GM12878 (cell line): Measurements from ENCODE around the gene MRPL2. TPM values are rescaled to one million over a fixed set of nuclear protein-coding genes. Genes with fewer than 3 reads are reported as not detected.

Source experiments
- ATAC-seq: fragments of 200-7000 bp; cut with Tn5 transposase; 3 replicates; pipeline ENCODE4 v1.9.1; 2020; ENCODE audit warnings: mild to moderate bottlenecking, moderate library complexity
- BruUV-seq: library from RNA; stranded (reverse); fragments of 400-500 nt; replicated peaks from 2 replicates; lab custom pipeline; 2021; lab: Mats Ljungman, UMichigan
- CTCF ChIA-PET: fragments of 300-600 bp; sonication (Branson Sonifier 250); formaldehyde crosslinking; extraction: SDS; loops from one replicate; lab custom pipeline; 2021; ENCODE audit warnings: inconsistent platforms; lab: Yijun Ruan, JAX
- POLR2A ChIA-PET: fragments of 350-600 bp; formaldehyde crosslinking; extraction: SDS; loops from one replicate; lab custom pipeline; 2021; ENCODE audit warnings: inconsistent platforms; lab: Charles Lee
- RAD21 ChIA-PET: fragments of 300-600 bp; sonication (Branson Sonifier 250); formaldehyde crosslinking; loops from one replicate; lab custom pipeline; 2023; ENCODE audit warnings: antibody characterized with exemption; ENCODE audit not compliant: unreplicated experiment; lab: Charles Lee
- SMC1A ChIA-PET: fragments of 300-600 bp; sonication (Branson Sonifier 250); formaldehyde crosslinking; loops from one replicate; lab custom pipeline; 2023; ENCODE audit not compliant: unreplicated experiment, uncharacterized antibody; lab: Charles Lee
- DNase-seq: peaks from one replicate; pipeline ENCODE4 v3.0.0-alpha.2; 2011; ENCODE audit warnings: low read depth, low spot score
- FAIRE-seq: peaks from 3 replicates; lab custom pipeline; 2011; peaks lifted over from hg19 to GRCh38; lab: Jason Lieb, UNC
- H2AFZ ChIP-seq: 2 replicates; pipeline ENCODE4 v1.6.0; 2011; ENCODE audit warnings: low read depth, low read length, control low read depth; ENCODE audit not compliant: control insufficient read depth
- H3K27ac ChIP-seq: 2 replicates; pipeline ENCODE4 v1.5.1; 2011; ENCODE audit warnings: control low read depth; ENCODE audit not compliant: control insufficient read depth, insufficient read depth
- H3K27me3 ChIP-seq, 2 experiments: replicated peaks in 1 of 2; 2 replicates each; pipeline versions ENCODE4 v1.6.0 to v1.6.1; 2011; ENCODE audit warnings: low read length in 1 of 2; ENCODE audit not compliant: control insufficient read depth in 2 of 2, insufficient read depth in 2 of 2
- H3K36me3 ChIP-seq, 2 experiments: 2 replicates each; pipeline ENCODE4 v1.5.1; 2011; ENCODE audit warnings: low read length in 1 of 2; ENCODE audit not compliant: control insufficient read depth in 2 of 2, insufficient read depth in 2 of 2
- H3K4me1 ChIP-seq: 2 replicates; pipeline ENCODE4 v1.6.1; 2011; ENCODE audit warnings: mild to moderate bottlenecking, low read length, moderate library complexity, mixed read lengths; ENCODE audit not compliant: control insufficient read depth, insufficient read depth
- H3K4me2 ChIP-seq: 2 replicates; pipeline ENCODE4 v1.6.0; 2011; ENCODE audit warnings: control low read depth; ENCODE audit not compliant: control insufficient read depth, insufficient read depth
- H3K4me3 ChIP-seq: fragments of 200-600 bp; sonication (generic); 2 replicates; pipeline ENCODE4 v1.5.1; 2016
- H3K79me2 ChIP-seq: 2 replicates; pipeline ENCODE4 v1.6.0; 2011; ENCODE audit warnings: low read length; ENCODE audit not compliant: control insufficient read depth, insufficient read depth
- H3K9ac ChIP-seq: 2 replicates; pipeline ENCODE4 v1.8.0; 2011; ENCODE audit warnings: low read length, control low read depth, mixed read lengths; ENCODE audit not compliant: control insufficient read depth, insufficient read depth
- H3K9me3 ChIP-seq: replicated peaks from 3 replicates; pipeline ENCODE4 v1.5.1; 2011; ENCODE audit warnings: mild to moderate bottlenecking, low read length; ENCODE audit not compliant: control insufficient read depth, insufficient read depth
- H4K20me1 ChIP-seq: 2 replicates; pipeline ENCODE4 v1.6.0; 2011; ENCODE audit not compliant: control insufficient read depth, insufficient read depth
- KAT2A ChIP-seq: conservative IDR thresholded peaks from 2 replicates; pipeline ENCODE4 v1.6.1; 2011; ENCODE audit warnings: low read depth, low read length; ENCODE audit not compliant: control insufficient read depth
- MXI1 ChIP-seq: fragments of 150-350 bp; IDR thresholded peaks from 2 replicates; pipeline ENCODE4 v1.6.1; 2011; ENCODE audit warnings: low read depth, mild to moderate bottlenecking, inconsistent platforms, low read length, improper control_type of control experiment
- MYB ChIP-seq: fragments of 150-350 bp; IDR thresholded peaks from 2 replicates; pipeline ENCODE4 v1.6.1; 2014; ENCODE audit warnings: mild to moderate bottlenecking, low read depth, low read length, borderline replicate concordance
- NR2F1 ChIP-seq: fragments of 450-650 bp; conservative IDR thresholded peaks from 2 replicates; pipeline ENCODE4 v1.6.1; 2017; ENCODE audit warnings: mild to moderate bottlenecking
- PAX5 ChIP-seq: IDR thresholded peaks from 2 replicates; pipeline ENCODE4 v1.6.1; 2011; ENCODE audit warnings: low read depth, low read length, borderline replicate concordance
- TCF12 ChIP-seq: IDR thresholded peaks from 2 replicates; pipeline ENCODE4 v1.6.1; 2011; ENCODE audit warnings: low read depth, mild to moderate bottlenecking, low read length
- WGBS: methylation state at CpG from one replicate; pipeline ENCODE4 v1.1.6; 2016; ENCODE audit warnings: low lambda C conversion rate; ENCODE audit not compliant: insufficient replicate concordance, insufficient coverage; ENCODE audit errors: missing lambda C conversion rate; 5-methylcytosine and 5-hydroxymethylcytosine counted together
- in situ Hi-C: fragments of 300-500 bp; cut with MboI; formaldehyde crosslinking; loops from 9 replicates; pipeline ENCODE4 v1.14.3; 2018; ENCODE audit warnings: mixed read lengths
- intact Hi-C: fragments of 100-400 bp; cut with micrococcal nuclease; formaldehyde crosslinking; loops from one replicate; pipeline ENCODE4 v1.14.2; 2022; ENCODE audit not compliant: unreplicated experiment
- polyA plus RNA-seq, 11 experiments: library from polyadenylated mRNA; depleted of rRNA in 4 of 11; unstranded in 6 of 11; stranded (reverse) in 5 of 11; fragments of >200 nt; fragmentation: Nextera tagmentation in 4 of 11; fragmentation: Illumina TruSeq in 1 of 11; extraction: Ambion mirVana in 4 of 11; extraction: Trizol in 1 of 11; gene quantifications; 1 replicate in 1 of 11; 2 replicates in 10 of 11; pipeline versions ENCODE4 v1.2.1 to v1.2.3, GENCODE V29; 2011 to 2016; ENCODE audit warnings: inconsistent platforms in 2 of 11, missing spikeins in 2 of 11, low read depth in 1 of 11
- total RNA-seq, 4 experiments: library from RNA; depleted of rRNA in 3 of 4; stranded (reverse); fragments of >200 nt in 3 of 4; fragmentation: Illumina TruSeq in 1 of 4; extraction: Trizol in 1 of 4; gene quantifications; 2 replicates each; pipeline versions ENCODE4 v1.2.1 to v1.2.3, GENCODE V29; 2013 to 2021
- TF ChIP-seq, protein P1 (sequence below): fragments of 450-650 bp; IDR thresholded peaks from 2 replicates; pipeline ENCODE4 v1.6.1; 2016; ENCODE audit warnings: mild to moderate bottlenecking, moderate library complexity, borderline replicate concordance
- TF ChIP-seq, protein P2 (sequence below): fragments of 150-350 bp; IDR thresholded peaks from 2 replicates; pipeline ENCODE4 v1.6.1; 2014; ENCODE audit warnings: mild to moderate bottlenecking, low read depth, low read length
- TF ChIP-seq, protein P3 (sequence below): fragments of 450-650 bp; IDR thresholded peaks from 2 replicates; pipeline ENCODE4 v1.6.1; 2016; ENCODE audit warnings: mild to moderate bottlenecking
- TF ChIP-seq, protein P4 (sequence below): IDR thresholded peaks from 2 replicates; pipeline ENCODE4 v1.6.1; 2012; ENCODE audit warnings: low read depth, low read length, improper control_type of control experiment

Gene MRPL2
- total and polyA plus RNA-seq, 10 of the 15 experiments (the other 5 are each of a cell fraction or from before 2014, with no cell fraction given) = 29.7 to 125 (median 50.2) TPM

DNA sequence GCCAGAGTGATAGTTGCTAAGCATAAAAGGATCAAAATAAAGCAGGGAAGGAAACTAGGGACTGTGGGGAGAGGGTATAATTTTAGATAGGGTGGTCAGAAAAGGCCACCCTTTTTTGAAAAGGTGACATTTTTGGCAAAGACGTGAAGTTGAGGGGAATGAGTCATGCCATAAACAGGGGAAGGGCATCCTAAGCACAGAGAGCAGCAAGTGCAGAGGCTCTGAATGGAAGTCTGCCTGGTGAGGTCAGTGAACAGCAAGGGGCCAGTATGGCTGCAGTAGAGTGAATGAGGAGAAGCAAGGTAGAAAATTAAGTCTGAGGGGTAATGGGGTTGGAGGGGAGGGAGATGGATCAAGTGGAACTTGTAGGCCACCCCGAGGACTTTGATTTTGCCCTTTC is 2.6 kb upstream of the MRPL2 start:
- H2AFZ ChIP-seq = no peak overlapping the region
- peaks cover 3% of the 10 kb centered on the region; the same call in 1 of the 2 replicates for H3K4me1 ChIP-seq
- intact Hi-C loops (no loop called here), in situ Hi-C loops (no loop called here)
- DNase-seq = no peak
- H3K9me3 ChIP-seq = no peaks in the 10 kb centered on the region
- 56% methylated on average over 2 of the region's 2 CpGs for WGBS
- POLR2A ChIA-PET = interaction anchor here (1.1 kb wide), 1 partner anchor 78 kb away, joined by 3 read pairs; the partner anchor contains the start of gene PPP2R5D
- no peaks in the 10 kb centered on the region; a peak in 1 of 4 replicates for H3K36me3 ChIP-seq
- SMC1A ChIA-PET = no interaction called here
- no peak overlapping the region for H3K4me2 ChIP-seq
- no peak overlapping the region for H3K4me3 ChIP-seq
- no peak overlapping the region for H3K9ac ChIP-seq
- H3K79me2 ChIP-seq = peaks cover 15% of the 10 kb centered on the region
- CTCF ChIA-PET = no interaction called here
- H4K20me1 ChIP-seq = no peaks in the 10 kb centered on the region
- TF ChIP-seq TCF12 (no peak), PAX5 (no peak), MXI1 (no peak), MYB (no peak), NR2F1 (no peak), KAT2A (no peak)
- TF ChIP-seq, protein P1, sequence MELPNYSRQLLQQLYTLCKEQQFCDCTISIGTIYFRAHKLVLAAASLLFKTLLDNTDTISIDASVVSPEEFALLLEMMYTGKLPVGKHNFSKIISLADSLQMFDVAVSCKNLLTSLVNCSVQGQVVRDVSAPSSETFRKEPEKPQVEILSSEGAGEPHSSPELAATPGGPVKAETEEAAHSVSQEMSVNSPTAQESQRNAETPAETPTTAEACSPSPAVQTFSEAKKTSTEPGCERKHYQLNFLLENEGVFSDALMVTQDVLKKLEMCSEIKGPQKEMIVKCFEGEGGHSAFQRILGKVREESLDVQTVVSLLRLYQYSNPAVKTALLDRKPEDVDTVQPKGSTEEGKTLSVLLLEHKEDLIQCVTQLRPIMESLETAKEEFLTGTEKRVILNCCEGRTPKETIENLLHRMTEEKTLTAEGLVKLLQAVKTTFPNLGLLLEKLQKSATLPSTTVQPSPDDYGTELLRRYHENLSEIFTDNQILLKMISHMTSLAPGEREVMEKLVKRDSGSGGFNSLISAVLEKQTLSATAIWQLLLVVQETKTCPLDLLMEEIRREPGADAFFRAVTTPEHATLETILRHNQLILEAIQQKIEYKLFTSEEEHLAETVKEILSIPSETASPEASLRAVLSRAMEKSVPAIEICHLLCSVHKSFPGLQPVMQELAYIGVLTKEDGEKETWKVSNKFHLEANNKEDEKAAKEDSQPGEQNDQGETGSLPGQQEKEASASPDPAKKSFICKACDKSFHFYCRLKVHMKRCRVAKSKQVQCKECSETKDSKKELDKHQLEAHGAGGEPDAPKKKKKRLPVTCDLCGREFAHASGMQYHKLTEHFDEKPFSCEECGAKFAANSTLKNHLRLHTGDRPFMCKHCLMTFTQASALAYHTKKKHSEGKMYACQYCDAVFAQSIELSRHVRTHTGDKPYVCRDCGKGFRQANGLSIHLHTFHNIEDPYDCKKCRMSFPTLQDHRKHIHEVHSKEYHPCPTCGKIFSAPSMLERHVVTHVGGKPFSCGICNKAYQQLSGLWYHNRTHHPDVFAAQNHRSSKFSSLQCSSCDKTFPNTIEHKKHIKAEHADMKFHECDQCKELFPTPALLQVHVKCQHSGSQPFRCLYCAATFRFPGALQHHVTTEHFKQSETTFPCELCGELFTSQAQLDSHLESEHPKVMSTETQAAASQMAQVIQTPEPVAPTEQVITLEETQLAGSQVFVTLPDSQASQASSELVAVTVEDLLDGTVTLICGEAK = no peak
- TF ChIP-seq, protein P2, sequence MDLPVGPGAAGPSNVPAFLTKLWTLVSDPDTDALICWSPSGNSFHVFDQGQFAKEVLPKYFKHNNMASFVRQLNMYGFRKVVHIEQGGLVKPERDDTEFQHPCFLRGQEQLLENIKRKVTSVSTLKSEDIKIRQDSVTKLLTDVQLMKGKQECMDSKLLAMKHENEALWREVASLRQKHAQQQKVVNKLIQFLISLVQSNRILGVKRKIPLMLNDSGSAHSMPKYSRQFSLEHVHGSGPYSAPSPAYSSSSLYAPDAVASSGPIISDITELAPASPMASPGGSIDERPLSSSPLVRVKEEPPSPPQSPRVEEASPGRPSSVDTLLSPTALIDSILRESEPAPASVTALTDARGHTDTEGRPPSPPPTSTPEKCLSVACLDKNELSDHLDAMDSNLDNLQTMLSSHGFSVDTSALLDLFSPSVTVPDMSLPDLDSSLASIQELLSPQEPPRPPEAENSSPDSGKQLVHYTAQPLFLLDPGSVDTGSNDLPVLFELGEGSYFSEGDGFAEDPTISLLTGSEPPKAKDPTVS = no peak
- TF ChIP-seq, protein P3, sequence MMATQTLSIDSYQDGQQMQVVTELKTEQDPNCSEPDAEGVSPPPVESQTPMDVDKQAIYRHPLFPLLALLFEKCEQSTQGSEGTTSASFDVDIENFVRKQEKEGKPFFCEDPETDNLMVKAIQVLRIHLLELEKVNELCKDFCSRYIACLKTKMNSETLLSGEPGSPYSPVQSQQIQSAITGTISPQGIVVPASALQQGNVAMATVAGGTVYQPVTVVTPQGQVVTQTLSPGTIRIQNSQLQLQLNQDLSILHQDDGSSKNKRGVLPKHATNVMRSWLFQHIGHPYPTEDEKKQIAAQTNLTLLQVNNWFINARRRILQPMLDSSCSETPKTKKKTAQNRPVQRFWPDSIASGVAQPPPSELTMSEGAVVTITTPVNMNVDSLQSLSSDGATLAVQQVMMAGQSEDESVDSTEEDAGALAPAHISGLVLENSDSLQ = no peak
- TF ChIP-seq, protein P4, sequence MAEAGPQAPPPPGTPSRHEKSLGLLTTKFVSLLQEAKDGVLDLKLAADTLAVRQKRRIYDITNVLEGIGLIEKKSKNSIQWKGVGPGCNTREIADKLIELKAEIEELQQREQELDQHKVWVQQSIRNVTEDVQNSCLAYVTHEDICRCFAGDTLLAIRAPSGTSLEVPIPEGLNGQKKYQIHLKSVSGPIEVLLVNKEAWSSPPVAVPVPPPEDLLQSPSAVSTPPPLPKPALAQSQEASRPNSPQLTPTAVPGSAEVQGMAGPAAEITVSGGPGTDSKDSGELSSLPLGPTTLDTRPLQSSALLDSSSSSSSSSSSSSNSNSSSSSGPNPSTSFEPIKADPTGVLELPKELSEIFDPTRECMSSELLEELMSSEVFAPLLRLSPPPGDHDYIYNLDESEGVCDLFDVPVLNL = no peak
- RAD21 ChIA-PET = interaction anchor here (3.0 kb wide), 1 partner anchor 82 kb away, joined by 16 read pairs; no protein-coding TSS in a partner anchor
- H3K27ac ChIP-seq = no peak overlapping the region
- no TSS peak for BruUV-seq
- no peak for FAIRE-seq
- H3K27me3 ChIP-seq = no peaks in the 10 kb centered on the region
- ATAC-seq = no peak
